GM18858 (cell line): Measurements from ENCODE around the gene ANP32E.

Experiments
- ATAC-seq: cut with Tn5 transposase; IDR thresholded peaks from one replicate; pipeline ENCODE4 v1.9.1; 2021; ENCODE audit not compliant: unreplicated experiment

ANP32E gene

DNA sequence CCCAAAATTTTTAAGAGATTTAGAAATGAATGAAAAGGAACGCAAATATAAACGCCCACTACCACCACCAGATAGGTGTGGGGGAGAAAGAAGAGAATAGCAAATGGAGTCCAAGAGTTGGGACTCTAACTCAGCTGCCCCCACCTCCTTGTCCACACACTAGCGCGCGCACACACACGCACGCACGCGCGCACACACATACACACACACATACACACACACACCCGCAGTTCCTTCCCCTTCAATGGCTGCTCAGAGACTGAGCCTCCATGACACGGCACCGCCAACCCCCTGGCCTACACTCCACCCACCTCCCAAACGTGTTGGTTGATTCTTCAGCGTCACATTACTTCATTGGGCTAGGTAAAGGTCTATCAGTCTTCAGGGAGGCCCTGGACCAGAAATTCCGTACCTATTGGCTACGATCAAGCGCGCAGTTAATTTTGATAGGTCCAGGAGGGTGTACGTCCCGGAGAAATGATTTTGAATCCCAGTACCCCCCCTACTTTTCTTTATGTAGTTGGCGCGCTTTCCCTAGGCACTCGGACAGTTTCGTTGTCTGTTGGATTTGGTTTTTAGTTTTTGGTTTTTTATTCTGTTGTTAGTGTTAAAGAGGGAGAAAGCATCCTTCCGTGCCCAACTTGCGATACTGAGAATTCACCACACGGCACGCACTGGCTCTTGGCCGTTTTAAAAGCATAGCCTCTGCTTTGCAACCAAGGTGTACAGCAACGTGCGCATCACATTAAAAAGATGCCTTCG, at the start of gene ANP32E:
ANP32E (minus strand) TSS at position 261 of the 762 bp plus-strand sequence. CDS start 326 bp downstream, outside the sequence.
- peak; percentile 67 for ATAC-seq

DNA sequence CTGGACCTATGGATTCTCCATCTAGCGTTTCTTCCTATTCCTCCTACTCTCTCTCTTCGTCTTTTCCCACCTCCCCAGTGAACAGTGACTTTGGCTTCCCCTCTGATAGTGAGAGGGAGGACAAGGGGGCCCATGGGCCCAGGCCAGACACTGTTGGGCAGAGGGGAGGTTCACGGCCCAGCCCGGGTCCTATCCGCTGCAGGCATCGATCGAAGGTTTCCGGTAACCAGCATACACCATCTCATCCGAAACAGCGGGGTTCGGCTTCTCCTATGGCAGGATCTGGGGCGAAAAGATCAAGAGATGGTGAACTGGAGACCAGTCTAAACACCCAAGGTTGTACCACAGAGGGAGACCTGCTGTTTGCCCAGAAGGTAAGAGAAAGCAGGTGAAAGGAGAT, 47.3 kb upstream of the ANP32E start:
- no peak for ATAC-seq

- ATAC-seq, result no peak
Observed at GRCh38 chr1:150282558-150282958, 46.6 kb upstream of the ANP32E start.

- ATAC-seq, result no peak
Observed at GRCh38 chr1:150281758-150282557, 46.0 kb upstream of the ANP32E start, which contains the start of gene CIART. TSS of gene CIART (plus strand) at chr1:150282554. CDS start at chr1:150283268, 714 bp downstream.

- ATAC-seq, result no peak
Observed at GRCh38 chr1:150281221-150281757, 45.4 kb upstream of the ANP32E start.

DNA sequence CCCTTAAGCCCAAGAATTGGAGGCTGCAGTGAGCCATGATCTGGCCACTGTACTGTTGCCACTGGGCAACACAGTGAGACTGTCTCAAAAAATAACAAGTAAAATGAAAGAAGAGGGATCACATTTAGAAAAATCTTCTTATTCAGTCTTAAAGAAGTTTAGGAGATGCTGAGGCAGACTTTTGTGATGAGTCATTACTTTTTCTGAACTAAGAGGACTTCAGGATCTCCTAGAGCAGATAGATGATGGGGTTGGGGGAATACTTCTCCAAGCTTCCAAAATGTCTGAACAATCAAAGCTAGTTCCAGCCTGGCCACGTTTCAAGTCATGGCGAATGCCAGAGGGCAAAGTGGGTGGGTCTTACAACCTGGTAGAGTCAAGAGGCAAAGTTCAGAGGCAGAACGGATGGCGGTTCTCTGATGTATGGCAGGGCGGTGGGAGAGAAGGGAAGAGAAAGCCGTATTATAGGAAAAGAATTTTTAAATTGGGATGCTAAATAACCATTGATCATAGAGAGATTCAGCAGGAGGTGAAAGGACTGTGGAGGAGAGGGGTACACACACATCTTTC, 44.3 kb upstream of the ANP32E start:
- ATAC-seq, result no peak

- ATAC-seq, result no peak
Observed at GRCh38 chr1:150273311-150273710, 37.4 kb upstream of the ANP32E start.

DNA sequence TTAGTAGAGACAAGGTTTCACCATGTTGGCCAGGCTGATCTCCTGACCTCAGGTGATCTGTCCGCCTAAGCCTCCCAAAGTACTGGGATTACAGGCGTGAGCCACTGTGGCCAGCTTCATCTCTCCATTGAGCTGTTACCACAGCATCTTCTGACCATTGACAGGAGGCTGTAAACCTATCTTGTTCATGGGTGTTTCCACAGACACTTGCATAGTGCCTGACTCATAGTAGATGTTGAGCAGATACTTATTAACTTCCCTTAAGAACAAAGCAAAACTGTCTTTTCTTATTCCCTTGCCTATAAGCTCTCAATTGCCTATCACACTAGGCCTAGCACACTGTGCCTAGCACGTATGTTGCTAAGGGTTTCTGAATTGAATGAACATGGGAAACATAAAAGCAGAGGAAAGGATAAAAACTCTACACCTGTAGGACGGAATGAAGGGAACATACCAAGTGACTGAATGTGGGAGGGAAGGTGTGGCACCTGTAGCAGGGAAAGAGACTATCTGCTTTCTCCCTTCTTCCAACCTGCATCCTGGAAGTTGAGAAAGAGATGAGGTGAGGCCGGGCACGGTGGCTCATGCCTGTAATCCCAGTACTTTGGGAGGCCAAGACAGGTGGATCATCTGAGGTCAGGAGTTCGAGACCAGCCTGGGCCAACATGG, 35.5 kb upstream of the ANP32E start:
- ATAC-seq, result no peak

DNA sequence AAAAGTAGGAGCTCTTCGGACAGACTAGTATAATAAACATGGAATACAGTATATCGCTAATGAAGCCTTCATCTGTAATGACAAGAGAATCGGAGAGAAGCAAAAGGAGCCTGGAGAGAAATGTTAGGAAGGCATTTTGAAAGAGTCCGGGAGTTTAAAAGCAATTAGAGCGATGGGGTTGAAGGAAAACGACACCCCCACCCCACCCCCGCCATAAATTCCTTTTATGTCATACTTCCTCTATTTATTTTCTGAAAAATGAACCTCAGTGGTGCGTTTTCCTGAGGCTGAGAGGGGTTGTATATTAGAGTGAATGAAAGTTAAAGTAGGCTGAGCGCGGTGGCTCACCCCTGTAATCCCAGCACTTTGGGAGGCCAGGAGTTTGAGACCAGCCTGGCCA, 33.5 kb upstream of the ANP32E start:
- ATAC-seq, result no peak

DNA sequence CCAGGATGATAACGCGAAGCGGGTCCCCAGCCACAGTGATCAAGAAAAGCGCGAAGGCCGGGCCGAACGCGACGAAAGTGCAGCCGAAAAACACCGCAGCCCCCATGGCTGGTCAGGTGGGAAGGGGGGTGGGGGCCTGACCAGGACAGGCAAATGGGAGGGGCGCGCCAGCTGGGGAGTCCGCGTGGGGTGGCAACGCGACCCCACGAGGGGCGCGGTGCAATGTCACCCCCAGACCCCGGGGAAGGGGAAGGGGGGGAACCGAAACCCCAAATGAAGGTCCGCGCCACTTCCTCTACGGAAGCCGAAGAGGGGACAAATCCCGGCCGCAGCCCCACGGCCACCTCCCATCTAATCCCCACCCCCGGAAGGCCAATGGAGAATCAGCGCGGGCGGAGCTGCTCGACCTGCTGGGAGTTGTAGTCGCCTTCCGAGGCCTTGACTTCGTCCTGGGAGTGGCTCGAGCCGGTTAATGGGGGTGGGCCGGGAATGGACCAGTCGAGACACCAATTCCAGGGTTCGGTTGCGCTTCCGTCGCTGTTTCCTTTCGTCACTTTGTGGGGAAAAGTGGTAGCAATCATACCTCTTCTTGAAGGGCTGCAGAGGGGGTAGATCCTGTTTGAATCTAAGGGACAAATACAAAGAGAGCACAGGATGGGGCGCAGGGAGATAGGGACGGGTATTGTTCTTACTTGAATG, 32.9 kb upstream of the ANP32E start, which contains the start of gene APH1A:
APH1A (minus strand) TSS at position 312 of the 699 bp plus-strand sequence; CDS start at position 106, 206 bp downstream.
- ATAC-seq, result peak; percentile 59

GRCh38 chr1:150268340-150268704, 32.4 kb upstream of the ANP32E start:
- no peak for ATAC-seq

DNA sequence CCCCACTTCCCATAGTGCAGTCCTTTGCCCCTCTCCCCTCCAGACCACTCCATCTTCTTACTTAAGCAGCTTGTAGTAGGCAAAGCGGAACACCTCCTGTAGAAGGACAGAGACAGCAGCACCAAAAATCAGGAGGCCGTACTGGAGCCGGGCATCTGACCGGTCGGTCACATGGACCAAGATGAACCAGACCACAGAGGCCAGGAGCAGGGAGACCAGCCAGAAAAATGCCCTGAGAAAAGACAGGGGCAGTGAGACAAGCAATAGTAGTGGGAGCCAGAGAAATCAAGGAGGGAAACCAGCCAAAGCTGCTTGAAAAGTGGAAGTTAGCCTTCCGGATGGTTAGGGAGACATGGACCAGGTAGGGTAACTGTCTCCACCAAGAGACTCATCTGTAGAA, 32.0 kb upstream of the ANP32E start:
- ATAC-seq, result no peak

- no peak for ATAC-seq
Observed at GRCh38 chr1:150263549-150263948, 27.6 kb upstream of the ANP32E start.

- no peak for ATAC-seq
Observed at GRCh38 chr1:150262388-150263320, 26.7 kb upstream of the ANP32E start.

DNA sequence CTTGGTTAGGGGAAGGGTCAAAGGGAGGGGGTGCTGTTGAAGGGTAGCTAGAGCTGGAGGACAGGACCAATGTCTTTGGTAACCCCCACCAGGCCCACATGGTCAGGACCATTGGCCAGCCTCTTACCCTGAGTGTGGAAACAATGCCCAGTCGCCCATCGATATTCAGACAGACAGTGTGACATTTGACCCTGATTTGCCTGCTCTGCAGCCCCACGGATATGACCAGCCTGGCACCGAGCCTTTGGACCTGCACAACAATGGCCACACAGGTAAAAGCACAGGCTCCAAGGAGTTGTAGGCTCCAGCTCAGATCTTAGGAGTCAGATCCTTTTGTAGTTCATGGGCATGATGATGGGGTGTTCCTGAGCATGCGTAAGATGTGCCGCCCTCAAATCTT, 25.5 kb upstream of the ANP32E start:
- no peak for ATAC-seq

GRCh38 chr1:150259758-150260669, 24.1 kb upstream of the ANP32E start:
- ATAC-seq, result no peak

DNA sequence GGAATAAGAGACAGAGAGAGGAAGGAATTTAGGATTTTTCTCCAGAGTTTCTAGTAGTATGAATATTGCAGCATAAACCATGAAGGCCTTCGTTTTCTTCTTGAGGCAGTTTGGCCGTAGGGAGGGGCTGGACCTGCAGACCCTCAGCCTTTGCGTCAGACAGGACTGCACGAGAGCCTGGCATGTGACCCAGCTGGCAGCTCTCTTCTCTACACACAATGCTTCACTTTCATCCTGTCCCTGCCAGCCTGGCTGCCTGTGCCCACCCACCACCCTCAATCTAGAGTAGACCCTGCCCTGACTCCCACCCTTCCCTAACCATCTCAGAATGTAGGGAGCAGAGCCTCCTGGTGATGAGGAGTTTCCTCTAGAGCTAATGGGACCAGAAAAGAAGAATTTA, 23.3 kb upstream of the ANP32E start:
- no peak for ATAC-seq
